ENCODE measurements around the gene SEPTIN2.
A peak's percentile ranks its signal among the peaks of the same experiment; 100 is the strongest.
"Not testable (repeated sequence)": the region's sequence is repeated elsewhere in the genome, so short reads cannot be mapped to it uniquely, and the experiment has no call there.

Gene SEPTIN2

DNA sequence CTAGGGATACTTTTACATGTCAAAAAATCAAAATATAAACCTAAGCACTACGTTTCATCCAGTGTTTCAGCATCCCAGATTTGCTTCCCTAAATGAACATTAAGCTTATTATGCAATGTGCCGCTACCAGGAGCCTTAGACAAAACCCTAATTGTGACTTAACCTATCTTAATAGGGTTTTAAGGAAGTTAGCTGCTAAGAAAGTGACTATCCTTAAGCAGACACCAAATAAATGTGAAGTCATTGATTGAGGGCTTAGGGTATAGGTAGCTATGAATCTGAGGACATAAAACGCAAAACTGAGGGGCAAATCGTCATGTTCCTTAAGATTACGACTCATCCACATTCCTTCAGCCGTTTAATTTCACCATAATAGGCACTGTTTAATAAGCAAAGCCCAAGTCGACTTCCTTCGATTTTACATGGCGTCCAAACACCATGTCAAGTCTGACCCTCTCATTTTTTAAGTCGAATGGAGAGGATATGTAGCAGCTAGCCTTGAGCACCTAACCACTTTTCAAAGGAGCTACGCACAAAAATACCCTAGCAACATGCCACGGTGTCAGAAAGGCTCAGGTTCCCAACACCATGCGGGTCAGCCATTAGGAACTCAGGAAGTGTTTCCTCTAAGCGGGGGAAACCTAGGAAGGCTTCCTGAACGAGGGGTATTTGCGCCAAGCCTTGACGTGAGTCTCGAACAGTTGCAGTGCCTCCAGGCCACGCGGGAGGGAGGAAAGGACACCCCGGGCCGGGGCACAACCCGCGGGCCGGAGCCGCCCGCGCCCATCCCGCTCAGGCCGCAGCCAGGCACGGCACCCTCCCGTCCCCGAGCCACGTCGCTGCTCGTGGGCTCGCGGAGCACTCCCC, 1.3 kb upstream of the SEPTIN2 start:
- DNase-seq (ENCODE audit: low read depth in 2 of 2) = no peak

DNA sequence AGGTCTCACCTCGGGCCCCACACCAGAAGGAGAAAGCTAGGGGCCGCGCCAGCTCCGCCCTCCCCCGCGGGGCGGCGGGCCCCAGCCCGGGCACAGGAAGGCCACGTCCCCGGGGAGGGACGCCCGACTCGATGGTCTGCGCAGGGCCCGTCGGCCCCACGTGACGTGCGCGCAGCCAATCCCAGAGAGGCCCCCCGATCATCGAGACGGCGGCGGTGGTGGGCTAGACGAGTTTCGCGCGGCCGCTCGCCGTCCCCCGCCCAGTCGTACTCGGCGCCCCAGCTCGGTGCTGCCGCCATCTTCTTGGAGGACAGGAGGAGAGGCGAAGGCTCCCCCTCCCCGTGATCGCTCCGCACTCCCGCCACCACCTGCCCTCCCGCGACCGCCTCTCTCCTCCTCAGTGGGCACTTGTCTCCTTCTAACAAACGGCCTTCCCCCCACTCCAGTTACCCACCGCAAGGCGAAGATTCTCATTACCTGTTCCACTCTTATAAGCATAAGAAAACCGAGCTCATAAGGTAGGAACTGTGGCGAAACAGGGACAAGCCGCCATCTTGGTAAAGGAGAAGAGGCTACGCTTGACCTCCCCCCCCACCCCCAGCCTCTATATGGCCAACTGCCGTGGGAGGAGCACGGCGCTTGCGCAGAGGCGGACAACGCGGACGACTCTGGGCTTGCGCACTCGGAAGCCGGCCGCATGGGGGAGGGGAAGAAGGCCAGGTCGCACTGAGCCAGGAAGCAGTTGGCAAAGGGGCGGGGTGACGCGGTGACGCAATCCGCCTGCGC, 439 bp upstream of the SEPTIN2 start, which contains the start of gene HDLBP:
TSS of gene HDLBP (minus strand) at position 580 of the 786 bp plus-strand sequence. CDS start 48,803 bp downstream, outside the sequence.
- DNase-seq (ENCODE audit: low read depth in 2 of 2) = peak; percentile 100

- DNase-seq (ENCODE audit: low read depth in 2 of 2) = no peak
Measured at GRCh38 chr2:241316825-241317224, 1.1 kb downstream of the SEPTIN2 start.

DNA sequence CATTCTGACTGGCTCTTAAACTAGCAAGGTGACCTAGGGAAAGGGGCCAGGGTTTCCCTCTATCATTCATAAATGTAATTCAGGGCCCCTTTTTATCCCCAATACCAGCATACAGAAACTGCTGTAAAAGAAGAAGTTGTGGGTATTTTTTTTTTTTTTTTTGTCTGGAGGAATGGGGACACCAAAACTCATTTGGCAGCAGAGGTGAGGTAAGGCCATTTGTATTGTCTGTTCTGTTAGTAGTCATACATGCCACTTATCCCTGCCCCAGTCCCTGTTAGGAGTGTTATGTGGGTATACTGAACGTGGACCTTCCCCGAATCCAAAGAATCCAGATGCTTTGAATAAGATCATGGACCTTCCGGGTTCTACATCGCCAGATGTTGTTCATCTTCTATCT, 1.7 kb downstream of the SEPTIN2 start:
- DNase-seq (ENCODE audit: low read depth in 2 of 2) = no peak

GRCh38 chr2:241318830-241319229, 3.1 kb downstream of the SEPTIN2 start:
- not testable (repeated sequence) for DNase-seq (ENCODE audit: low read depth in 2 of 2)

DNA sequence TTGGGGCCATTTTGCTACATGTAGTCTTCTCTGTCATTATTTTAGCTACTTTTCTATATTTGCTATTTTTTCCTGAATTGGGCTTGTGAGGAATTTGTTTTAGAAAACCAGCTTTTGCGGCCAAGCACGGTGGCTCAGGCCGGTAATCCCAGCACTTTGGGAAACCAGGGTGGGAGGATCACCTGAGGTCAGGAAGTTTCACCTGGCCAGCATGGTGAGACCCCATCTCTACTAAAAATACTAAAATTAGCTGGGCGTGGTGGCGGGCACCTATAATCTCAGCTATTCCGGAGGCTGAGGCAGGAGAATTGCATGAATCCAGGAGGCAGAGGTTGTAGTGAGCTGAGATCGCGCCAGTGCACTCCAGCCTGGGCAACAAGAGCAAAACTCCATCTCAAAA, 4.7 kb downstream of the SEPTIN2 start:
- DNase-seq (ENCODE audit: low read depth in 2 of 2) = no peak

- DNase-seq (ENCODE audit: low read depth in 2 of 2) = no peak
Measured at GRCh38 chr2:241321033-241321432, 5.3 kb downstream of the SEPTIN2 start.

GRCh38 chr2:241321886-241322285, 6.2 kb downstream of the SEPTIN2 start:
- DNase-seq (ENCODE audit: low read depth in 2 of 2) = no peak

DNA sequence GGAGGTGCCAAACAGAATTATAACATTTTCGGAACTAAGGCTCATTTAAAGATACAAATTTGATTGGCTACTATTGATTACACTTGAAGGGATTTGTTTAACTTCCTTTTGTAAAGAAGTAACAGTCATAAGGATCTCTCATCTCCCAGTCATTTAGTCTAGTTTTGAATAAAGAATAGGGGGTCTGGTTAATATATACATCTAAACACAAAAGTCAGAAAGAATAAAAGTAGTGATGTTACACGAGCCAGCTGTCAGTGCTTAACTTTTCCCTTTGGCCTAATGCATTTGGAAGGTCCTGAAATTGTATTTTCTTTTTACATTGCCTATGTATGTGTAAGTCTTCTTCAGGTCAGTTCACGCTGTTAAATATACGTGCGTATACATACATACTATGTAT, 8.1 kb downstream of the SEPTIN2 start:
- DNase-seq (ENCODE audit: low read depth in 2 of 2) = no peak

GRCh38 chr2:241324775-241325174, 9.1 kb downstream of the SEPTIN2 start:
- no peak for DNase-seq (ENCODE audit: low read depth in 2 of 2)

DNA sequence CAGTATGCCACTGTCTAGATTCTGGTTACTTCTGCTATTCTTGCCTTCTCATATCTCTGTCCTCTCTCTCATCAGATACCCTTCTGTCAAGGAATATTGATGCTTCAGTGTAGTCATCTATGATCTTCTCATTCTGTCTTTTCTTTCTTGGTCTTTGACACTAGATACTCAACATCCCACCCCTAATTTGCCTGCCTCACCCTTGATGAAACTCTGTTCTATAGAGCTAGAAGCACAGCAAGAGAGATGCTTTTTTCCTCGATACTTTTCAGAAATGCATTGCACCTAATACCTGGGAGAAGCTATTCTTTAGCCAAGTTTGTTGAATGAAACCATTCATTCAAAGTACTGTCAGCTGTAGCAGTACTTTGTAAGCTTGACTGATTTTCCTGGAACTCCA, 9.5 kb downstream of the SEPTIN2 start:
- DNase-seq (ENCODE audit: low read depth in 2 of 2) = no peak

DNA sequence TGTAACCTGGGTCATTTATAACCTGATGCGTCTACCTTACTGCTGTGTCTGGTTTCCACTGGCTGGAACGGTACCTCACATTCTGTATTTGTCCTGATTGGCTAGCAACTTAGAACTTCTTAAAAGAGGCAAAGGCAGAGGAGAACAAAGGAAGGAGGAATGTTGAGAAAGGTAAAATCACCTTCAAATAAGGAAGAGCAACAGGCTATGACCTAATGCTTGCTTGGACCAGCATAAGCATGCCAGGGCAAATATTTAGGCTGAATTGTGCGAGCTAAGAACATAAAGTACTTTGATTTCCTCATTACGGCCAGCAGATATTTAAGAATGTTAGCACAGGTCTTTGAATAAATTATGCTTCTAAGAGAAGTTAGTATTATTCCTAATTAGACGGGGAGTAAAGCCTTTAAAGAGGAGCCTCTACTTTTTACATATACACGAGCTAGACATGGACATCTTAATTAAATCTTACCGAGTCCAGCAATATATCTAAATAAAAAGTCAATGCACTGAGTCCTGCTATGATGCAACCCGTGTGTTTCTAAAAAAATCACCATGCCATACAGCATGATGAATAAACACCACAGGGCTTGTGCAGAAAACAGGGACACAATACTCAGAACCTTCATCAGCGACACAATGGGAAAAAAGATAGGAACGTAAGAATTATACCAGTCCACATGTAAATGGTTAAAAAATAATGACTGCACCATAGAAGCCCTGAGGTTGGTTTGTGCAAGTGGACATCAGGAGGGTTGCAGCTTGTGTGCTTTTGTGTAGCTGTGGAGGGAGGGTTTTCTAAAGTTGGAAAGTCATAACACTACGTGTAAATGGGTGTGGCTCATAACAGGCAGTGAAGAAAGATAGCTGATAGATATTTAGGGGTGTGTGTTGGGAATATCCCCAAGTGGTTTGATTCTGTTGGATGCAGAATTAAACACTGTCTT, 14.2 kb downstream of the SEPTIN2 start:
- DNase-seq (ENCODE audit: low read depth in 2 of 2) = no peak

GRCh38 chr2:241330616-241330981, 14.9 kb downstream of the SEPTIN2 start:
- no peak for DNase-seq (ENCODE audit: low read depth in 2 of 2)

DNA sequence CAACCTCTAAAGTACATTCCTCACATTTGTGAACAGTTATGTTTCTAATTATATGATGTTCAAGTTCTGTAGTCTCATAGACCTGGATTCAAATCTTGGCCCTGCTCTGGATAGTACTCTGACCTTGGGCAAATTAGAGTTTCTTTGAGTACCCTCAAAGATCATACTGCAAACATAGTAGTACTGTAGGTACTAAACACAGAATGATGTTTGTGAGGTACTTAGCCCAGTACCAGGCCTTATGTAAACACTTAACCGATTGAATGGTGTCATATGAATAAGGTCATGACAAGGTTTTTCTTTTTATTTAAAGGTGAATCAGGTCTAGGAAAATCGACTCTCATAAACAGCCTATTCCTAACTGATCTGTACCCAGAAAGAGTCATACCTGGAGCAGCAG, 19.1 kb downstream of the SEPTIN2 start:
- no peak for DNase-seq (ENCODE audit: low read depth in 2 of 2)

DNA sequence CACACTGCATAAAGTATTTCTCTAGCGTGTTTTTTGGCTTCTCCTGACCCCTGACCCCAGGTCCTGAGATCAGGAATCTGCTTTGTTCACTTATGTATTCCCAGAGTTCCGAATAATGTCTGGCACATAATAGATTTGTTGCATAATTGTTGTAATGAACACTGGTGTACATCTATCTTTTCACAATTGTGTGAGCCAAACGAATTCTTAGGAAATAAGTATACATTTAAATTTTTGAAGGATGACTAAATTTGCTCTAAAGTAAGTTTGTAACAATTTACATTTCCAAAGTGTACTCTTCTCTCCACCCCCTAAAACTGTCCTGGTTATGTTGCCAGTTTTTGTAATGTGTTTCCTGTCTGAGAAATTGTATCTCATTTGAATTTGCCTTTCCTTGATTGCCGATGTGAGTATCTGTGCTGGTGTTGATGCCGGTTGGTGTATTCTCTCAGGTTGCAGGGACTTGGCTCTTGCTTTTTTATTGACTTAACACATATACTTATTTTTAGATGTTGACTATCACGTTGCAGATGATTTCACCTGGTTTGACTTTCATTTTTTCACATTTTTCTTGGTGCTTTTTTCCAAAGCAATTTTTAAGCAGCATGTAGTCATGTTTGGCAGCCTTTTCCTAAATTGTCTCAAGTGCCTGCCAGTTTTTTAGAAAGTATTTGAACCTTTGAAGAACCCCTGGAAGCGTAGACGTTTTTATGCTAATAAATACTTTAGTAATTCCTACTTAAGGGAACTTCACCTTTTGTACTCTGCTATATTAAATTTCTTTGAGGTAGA, 24.3 kb downstream of the SEPTIN2 start:
- DNase-seq (ENCODE audit: low read depth in 2 of 2) = no peak

- no peak for DNase-seq (ENCODE audit: low read depth in 2 of 2)
Measured at GRCh38 chr2:241340631-241341163, 25.0 kb downstream of the SEPTIN2 start.

DNA sequence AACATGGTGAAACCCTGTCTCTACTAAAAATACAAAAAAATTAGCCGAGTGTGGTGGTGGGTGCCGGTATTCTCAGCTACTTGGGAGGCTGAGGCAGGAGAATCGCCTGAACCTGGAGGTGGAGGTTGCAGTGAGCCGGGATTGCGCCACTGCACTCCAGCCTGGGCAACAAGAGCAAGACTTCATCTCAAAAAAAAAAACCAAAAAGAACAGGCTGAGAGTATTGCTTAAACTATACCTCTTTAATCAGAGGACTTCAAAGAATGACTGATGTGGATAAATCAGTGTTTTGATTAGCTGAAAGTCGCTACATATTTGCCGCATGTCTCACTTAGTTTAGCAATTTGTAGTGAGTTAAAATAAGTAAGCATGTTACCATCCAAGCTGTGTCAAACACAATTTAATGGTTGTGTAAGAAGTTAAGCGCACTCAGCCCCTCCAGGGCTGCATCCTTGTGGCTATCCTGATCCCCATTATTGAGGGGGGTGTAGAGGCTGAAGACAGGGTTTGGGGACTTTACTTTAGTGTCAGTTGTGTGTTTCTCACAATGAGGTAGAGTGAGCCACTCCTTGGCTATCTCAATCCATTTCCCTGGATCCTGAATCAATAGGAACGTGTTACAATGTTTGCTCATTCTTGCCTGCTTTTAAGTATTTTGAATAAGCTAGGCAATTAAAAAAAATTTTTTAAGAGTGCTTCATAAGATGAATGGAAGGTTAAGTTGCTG, 29.4 kb downstream of the SEPTIN2 start:
- DNase-seq (ENCODE audit: low read depth in 2 of 2) = no peak

DNA sequence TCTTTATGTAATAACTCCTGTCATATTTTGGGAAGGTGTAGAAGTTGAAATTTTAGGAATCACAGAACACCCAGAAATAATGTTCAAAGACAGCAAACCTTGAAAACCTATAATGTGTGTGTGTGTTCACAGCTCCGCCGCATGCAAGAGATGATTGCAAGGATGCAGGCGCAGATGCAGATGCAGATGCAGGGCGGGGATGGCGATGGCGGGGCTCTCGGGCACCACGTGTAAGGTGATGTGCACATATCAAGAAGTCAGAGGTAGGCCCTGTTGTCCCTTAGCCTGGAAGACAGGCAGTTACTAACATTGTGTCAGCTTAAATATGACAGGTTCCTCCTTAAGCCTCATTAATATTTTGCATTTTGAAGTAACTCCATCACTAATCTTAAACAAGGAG, 34.2 kb downstream of the SEPTIN2 start:
- DNase-seq (ENCODE audit: low read depth in 2 of 2) = no peak

GRCh38 chr2:241350530-241350877, 34.8 kb downstream of the SEPTIN2 start:
- DNase-seq (ENCODE audit: low read depth in 2 of 2) = no peak
